ENCODE data around the gene POLR2A.
A peak's percentile ranks its signal among the peaks of the same experiment; 100 is the strongest.
"Not testable (repeated sequence)": the region's sequence is repeated elsewhere in the genome, so short reads cannot be mapped to it uniquely, and the experiment has no call there.

Gene POLR2A

GRCh38 chr17:7479213-7480088 is 4.7 kb upstream of the POLR2A start, which contains the start of gene ZBTB4:
TSS of gene ZBTB4 (minus strand) at chr17:7479631. CDS start at chr17:7466801, 12,830 bp downstream.
- DNase-seq (ENCODE audit: low read depth): peak; percentile 57

- no peak for DNase-seq (ENCODE audit: low read depth)
These were observed 4.1 kb upstream of the POLR2A start for GRCh38 chr17:7480089-7480384.

DNA sequence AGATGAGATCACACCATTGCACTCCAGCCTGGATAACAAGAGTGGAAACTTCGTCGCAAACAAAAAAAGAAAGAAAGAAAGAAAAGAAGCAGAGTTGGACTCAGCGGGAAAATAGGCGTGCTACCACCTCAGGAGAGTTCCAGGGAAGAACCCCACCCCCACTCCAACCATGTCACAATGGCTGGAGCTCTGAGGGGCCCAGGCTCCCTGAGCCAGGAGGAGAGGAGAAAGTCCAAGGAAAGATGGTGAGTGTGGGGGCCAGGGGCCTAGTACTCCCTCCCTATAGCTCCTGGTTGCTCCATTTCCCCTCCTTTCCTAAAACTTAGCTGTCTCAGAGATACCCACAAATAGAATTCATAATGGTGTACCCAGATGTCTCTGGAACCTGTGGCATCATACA is 2.9 kb upstream of the POLR2A start, which contains the start of gene SLC35G6:
Gene SLC35G6 (plus strand): TSS at position 172 of the 400 bp plus-strand sequence. CDS start 71 bp downstream, at position 243.
- not testable (repeated sequence) for DNase-seq (ENCODE audit: low read depth)

DNA sequence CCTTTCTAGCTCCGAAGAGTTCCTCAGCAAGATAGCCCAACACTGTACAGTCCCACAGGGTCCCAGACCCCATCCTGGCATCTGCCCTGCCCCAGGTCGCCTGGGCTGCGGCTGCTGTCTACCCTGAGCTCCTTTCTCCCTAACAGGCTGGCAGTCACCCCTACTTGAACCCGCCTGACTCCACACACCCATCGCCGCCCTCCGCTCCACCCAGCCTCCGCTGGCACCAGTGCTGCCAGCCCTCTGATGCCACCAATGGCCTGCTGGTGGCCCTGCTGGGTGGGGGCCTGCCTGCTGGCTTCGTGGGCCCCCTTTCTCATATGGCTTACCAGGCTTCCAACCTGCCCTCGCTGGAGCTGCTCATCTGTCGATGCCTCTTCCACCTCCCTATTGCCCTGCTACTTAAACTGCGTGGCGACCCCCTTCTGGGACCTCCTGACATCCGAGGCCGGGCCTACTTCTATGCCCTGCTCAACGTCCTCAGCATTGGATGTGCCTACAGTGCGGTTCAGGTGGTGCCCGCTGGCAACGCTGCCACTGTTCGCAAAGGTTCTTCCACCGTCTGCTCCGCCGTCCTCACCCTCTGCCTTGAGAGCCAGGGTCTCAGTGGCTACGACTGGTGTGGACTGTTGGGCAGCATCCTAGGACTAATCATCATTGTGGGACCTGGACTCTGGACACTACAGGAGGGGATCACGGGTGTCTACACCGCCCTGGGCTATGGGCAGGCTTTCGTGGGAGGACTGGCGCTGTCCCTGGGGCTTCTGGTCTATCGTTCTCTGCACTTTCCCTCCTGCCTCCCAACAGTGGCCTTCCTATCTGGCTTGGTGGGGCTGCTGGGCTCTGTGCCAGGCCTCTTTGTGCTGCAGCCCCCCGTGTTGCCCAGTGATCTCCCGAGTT is 2.1 kb upstream of the POLR2A start:
- not testable (repeated sequence) for DNase-seq (ENCODE audit: low read depth)

DNA sequence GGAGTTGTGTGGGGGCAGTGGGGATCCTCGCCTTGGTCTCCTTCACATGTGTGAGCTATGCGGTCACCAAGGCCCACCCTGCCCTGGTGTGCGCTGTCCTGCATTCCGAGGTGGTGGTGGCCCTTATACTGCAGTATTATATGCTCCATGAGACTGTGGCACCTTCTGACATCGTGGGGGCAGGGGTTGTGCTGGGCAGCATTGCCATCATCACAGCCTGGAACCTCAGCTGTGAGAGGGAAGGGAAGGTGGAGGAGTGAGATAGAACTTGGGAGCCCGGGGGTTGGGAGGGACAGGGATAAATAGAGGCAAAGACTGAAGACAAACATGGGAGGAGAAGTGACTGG is 1.5 kb upstream of the POLR2A start:
- DNase-seq (ENCODE audit: low read depth): not testable (repeated sequence)

DNA sequence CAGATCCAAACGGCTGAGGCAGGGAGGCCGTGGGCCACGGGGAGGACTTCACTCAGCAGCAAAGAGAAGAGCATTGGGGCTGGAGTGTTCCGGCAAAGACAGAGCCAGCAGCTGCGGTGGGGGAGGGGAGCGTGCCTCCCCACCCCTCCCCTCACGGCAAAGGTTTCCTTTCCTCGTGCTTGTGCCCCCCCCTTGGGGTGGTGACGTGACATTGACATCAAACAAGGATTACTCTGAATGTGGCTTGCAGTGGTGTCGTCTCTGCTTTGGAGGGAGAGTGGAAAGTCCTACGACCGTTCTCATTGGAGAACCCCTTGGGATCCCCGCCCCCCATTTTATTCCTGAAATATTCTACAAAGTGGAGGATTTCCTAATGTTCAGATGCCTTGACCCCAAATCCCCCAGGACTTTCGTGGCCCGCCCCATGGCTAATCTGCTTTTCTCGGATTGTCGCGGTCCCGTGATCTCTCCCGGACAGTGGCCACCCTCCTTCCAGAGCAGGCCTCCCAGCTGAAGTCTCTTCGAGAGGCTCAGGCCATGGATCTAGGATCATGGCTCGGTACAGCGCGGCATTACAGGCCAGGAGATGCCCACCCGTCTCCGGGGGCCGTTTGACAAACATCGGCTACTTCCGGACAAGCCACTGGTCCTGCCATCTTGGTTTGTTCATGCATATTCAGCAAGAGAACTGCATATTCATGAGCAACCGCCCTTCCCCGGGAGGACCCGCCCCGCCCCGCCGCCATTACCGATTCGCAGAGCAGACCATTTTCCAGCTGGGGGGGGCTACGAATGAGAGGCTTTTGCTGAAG is 705 bp upstream of the POLR2A start:
- DNase-seq (ENCODE audit: low read depth): peak; percentile 90

DNA sequence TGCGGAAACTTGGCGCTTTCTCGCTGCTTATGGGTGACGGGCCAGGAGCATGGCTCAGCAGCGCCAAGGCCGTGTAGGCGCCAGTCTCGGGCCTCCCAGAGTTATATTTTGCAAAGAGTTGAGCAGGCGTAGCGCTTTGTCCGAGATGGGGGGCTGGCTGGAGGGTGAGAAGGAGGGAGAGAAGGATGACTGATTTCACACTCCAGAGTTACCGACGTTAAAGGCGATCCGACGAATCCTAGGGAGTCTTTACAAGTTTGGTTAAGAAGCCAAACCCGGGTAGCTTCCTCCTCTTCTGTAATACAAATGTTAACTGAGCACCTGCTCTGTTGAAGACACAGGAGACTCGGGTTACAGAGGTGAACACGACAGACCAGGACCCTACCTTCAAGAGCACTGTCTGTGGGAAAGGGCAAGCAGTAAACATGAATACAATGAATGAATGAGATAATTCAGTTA is 782 bp downstream of the POLR2A start:
- DNase-seq (ENCODE audit: low read depth): no peak

GRCh38 chr17:7486181-7486580 is 2.0 kb downstream of the POLR2A start:
- DNase-seq (ENCODE audit: low read depth): no peak

- no peak for DNase-seq (ENCODE audit: low read depth)
These were observed 6.0 kb downstream of the POLR2A start for GRCh38 chr17:7490144-7490543.

GRCh38 chr17:7491583-7491982 is 7.4 kb downstream of the POLR2A start:
- no peak for DNase-seq (ENCODE audit: low read depth)

DNA sequence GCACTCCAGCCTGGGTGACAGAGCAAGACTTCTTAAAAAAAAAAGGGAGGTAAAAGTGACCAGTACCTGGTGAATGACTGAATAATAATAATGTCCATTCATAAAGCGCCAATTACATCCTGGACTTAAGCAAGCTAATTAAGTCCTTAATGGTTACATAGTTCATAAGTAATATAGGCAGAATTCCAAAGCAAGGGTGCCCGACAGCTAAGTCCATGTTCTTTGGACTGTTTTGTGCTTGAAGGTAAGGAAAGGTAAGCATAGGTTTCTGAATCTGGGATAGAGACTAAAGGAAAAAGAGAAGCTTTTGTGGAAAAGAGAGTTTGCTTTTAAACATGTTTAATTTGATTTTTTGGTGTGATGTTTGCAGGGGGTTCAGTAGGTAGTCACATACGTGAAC is 9.8 kb downstream of the POLR2A start:
- no peak for DNase-seq (ENCODE audit: low read depth)

GRCh38 chr17:7495906-7496434 is 11.8 kb downstream of the POLR2A start:
- DNase-seq (ENCODE audit: low read depth): no peak

- DNase-seq (ENCODE audit: low read depth): no peak
These were observed 12.5 kb downstream of the POLR2A start for GRCh38 chr17:7496470-7497183.

DNA sequence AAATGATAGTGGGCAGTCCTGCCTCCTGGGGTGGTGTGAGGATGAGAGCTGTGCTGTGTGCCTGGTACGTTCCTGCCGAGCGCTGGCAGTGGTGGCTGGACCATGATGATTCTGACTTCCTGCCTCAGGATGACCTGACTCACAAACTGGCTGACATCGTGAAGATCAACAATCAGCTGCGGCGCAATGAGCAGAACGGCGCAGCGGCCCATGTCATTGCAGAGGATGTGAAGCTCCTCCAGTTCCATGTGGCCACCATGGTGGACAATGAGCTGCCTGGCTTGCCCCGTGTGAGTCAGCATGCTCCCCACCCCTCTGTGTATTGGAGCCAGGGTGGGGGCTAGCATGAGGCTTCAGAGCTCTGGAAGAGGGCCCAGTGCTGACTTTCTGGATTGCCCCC is 13.1 kb downstream of the POLR2A start:
- DNase-seq (ENCODE audit: low read depth): no peak

- no peak for DNase-seq (ENCODE audit: low read depth)
These were observed 13.5 kb downstream of the POLR2A start for GRCh38 chr17:7497636-7498035.

GRCh38 chr17:7499161-7499560 is 15.0 kb downstream of the POLR2A start:
- DNase-seq (ENCODE audit: low read depth): no peak

- DNase-seq (ENCODE audit: low read depth): no peak
These were observed 17.6 kb downstream of the POLR2A start for GRCh38 chr17:7501729-7502128.

DNA sequence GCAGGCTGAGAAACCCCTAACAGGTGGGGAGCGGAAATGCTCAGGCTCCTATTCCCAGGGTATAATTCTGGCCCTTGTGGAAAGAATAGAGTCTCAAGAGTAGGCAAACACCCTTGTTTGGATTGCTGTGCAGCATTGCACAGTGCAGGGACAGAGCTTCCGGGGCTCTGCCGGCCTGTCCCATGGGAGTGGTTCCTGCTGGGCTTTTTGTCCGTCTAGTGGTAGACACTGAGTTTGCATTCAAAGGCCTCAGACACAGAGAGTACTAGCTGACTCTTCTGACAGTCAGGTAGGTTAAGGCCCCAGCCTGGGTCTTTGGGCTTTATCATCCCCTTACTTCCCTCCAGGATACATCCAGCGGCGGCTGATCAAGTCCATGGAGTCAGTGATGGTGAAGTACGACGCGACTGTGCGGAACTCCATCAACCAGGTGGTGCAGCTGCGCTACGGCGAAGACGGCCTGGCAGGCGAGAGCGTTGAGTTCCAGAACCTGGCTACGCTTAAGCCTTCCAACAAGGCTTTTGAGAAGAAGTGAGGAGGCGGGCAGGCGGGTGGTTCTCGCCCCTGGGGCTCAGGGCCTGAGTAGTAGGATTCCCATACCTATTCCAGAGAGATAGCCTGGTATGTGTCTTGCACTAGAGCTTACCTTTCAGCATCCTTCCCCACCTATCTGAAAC is 18.1 kb downstream of the POLR2A start:
- DNase-seq (ENCODE audit: low read depth): no peak

DNA sequence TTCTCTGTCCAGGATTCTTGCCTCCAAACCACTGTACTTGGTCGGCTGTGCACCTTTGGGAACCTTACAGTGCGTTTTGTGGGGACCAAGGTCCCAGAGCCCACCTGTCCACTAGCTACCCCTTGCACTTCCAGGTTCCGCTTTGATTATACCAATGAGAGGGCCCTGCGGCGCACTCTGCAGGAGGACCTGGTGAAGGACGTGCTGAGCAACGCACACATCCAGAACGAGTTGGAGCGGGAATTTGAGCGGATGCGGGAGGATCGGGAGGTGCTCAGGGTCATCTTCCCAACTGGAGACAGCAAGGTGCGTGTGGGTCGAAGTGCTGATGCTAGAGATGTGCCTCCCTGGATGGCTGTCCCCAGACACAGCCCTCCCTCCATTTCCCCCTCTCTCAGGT is 18.8 kb downstream of the POLR2A start:
- no peak for DNase-seq (ENCODE audit: low read depth)

DNA sequence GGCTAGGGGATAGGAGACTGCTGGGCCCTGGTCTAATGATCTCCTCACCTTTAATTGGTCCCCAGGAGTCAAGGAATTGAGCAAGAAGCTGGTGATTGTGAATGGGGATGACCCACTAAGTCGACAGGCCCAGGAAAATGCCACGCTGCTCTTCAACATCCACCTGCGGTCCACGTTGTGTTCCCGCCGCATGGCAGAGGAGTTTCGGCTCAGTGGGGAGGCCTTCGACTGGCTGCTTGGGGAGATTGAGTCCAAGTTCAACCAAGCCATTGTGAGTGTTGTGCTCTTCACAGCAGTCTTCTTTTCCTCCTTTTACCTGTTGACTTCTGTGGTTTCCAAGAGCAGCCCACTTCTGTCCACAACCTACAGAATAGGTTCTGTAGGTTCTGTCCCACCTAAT is 19.4 kb downstream of the POLR2A start:
- no peak for DNase-seq (ENCODE audit: low read depth)

- no peak for DNase-seq (ENCODE audit: low read depth)
These were observed 24.0 kb downstream of the POLR2A start for GRCh38 chr17:7508145-7508544.

All from stimulated activated CD8-positive, alpha-beta memory T cell treated with anti-CD3 and anti-CD28 coated beads, Interleukin-12 subunit alpha, Interleukin-12 subunit beta, amount 100 ng/mL, for 4 hours (primary cell).